ENCODE results near the gene MPRIP. TPM values are rescaled to one million over a fixed set of nuclear protein-coding genes. Genes with fewer than 3 reads are reported as not detected.
A peak's percentile ranks its signal among the peaks of the same experiment; 100 is the strongest.

The MPRIP gene
- total RNA-seq, 6 experiments from 2014 or later = 39.0 to 97.6 (median 76.7) TPM

GRCh38 chr17:17164156-17164555 lies 121.9 kb downstream of the MPRIP start:
- WGBS (ENCODE audit: insufficient coverage, low coverage, low lambda C conversion rate, missing lambda C conversion rate) = 92% methylated on average over 2 of the region's 25 CpGs
- no peak for ATAC-seq

GRCh38 chr17:17164676-17165075 lies 122.4 kb downstream of the MPRIP start:
- intact Hi-C loops (cut with DNase I) = no loop called here
- no peak overlapping the region for H3K4me3 ChIP-seq
- H3K9me3 ChIP-seq = no peaks in the 10 kb centered on the region
- TF ChIP-seq POLR2A (IDR thresholded peaks at IDR 0.05) = no peak
- TF ChIP-seq CTCF (IDR thresholded peaks at IDR 0.05) = no peak
- no peaks in the 10 kb centered on the region for H3K27me3 ChIP-seq
- ATAC-seq (no peak), DNase-seq (peak in 1 of 3 donors; percentile 36)
- H3K4me1 ChIP-seq = no peaks in the 10 kb centered on the region
- 97% methylated on average over 16 of the region's 17 CpGs for WGBS (ENCODE audit: insufficient coverage, low coverage, low lambda C conversion rate, missing lambda C conversion rate)
- peaks cover 0 to 70% (median 25%) of the 10 kb centered on the region in 4 donors for H3K36me3 ChIP-seq
- no peak overlapping the region for H3K27ac ChIP-seq

More at GRCh38 chr17:17164156-17164555, 121.9 kb downstream of the MPRIP start:
- no peaks in the 10 kb centered on the region for H3K4me1 ChIP-seq
- TF ChIP-seq POLR2A (IDR thresholded peaks at IDR 0.05) (no peak), CTCF (IDR thresholded peaks at IDR 0.05) (no peak)
- intact Hi-C loops (cut with DNase I) = no loop called here
- H3K27ac ChIP-seq = no peak overlapping the region
- H3K27me3 ChIP-seq = no peaks in the 10 kb centered on the region
- no peaks in the 10 kb centered on the region for H3K9me3 ChIP-seq
- no peak for DNase-seq
- no peak overlapping the region for H3K4me3 ChIP-seq
- H3K36me3 ChIP-seq = peaks cover 0 to 75% (median 29%) of the 10 kb centered on the region in 4 donors

- Histone ChIP-seq H3K9me3 (no peaks in the 10 kb centered on the region), H3K27me3 (no peaks in the 10 kb centered on the region), H3K4me3 (no peak overlapping the region), H3K4me1 (no peaks in the 10 kb centered on the region), H3K27ac (no peak overlapping the region), H3K36me3 (peaks cover 0 to 59% (median 20%) of the 10 kb centered on the region in 4 donors)
- intact Hi-C loops (cut with DNase I) = no loop called here
- peak in 1 of 3 donors; percentile 24 for DNase-seq
- TF ChIP-seq CTCF (IDR thresholded peaks at IDR 0.05) (no peak), POLR2A (IDR thresholded peaks at IDR 0.05) (no peak)
- WGBS (ENCODE audit: insufficient coverage, low coverage, low lambda C conversion rate, missing lambda C conversion rate) = 100% methylated on average over 1 of the region's 23 CpGs
- ATAC-seq = peak in 1 of 4 donors; percentile 11
These were observed 123.5 kb downstream of the MPRIP start for GRCh38 chr17:17165666-17166308.

GRCh38 chr17:17166446-17166845 lies 124.2 kb downstream of the MPRIP start:
- Histone ChIP-seq H3K36me3 (peaks cover 0 to 52% (median 19%) of the 10 kb centered on the region in 4 donors), H3K27me3 (no peaks in the 10 kb centered on the region), H3K27ac (no peak overlapping the region), H3K9me3 (no peaks in the 10 kb centered on the region), H3K4me3 (no peak overlapping the region), H3K4me1 (no peaks in the 10 kb centered on the region)
- intact Hi-C loops (cut with DNase I) = no loop called here
- no CpG with 5 or more reads among the region's 8 CpGs for WGBS (ENCODE audit: insufficient coverage, low coverage, low lambda C conversion rate, missing lambda C conversion rate)
- peak in 1 of 3 donors; percentile 28 for DNase-seq
- TF ChIP-seq POLR2A (IDR thresholded peaks at IDR 0.05) (no peak), CTCF (IDR thresholded peaks at IDR 0.05) (no peak)
- no peak for ATAC-seq
